Tibial nerve (tissue), 4 donors: ENCODE data around the gene MEGF8. TPM values are rescaled to one million over a fixed set of nuclear protein-coding genes. Genes with fewer than 3 reads are reported as not detected.

Source experiments
- DNase-seq, 2 donors: peaks; one replicate each; pipeline ENCODE4 v3.0.0-alpha.2; 2019; ENCODE audit warnings: low spot score in 2 of 2
- H3K27ac ChIP-seq, 4 donors: fragments of 200-600 bp; sonication (generic) in 3 of 4; one replicate each; pipeline ENCODE4 v1.5.1; 2017 to 2019; ENCODE audit warnings: mild to moderate bottlenecking in 1 of 4
- H3K27me3 ChIP-seq, 2 donors: fragments of 200-600 bp; sonication (generic) in 1 of 2; one replicate each; pipeline versions ENCODE4 v1.5.1 to v1.6.0; 2017 to 2019
- H3K36me3 ChIP-seq, 3 donors: fragments of 200-600 bp; sonication (generic); one replicate each; pipeline ENCODE4 v1.5.1; 2018 to 2019
- H3K4me1 ChIP-seq, 4 donors: fragments of 200-600 bp; sonication (generic) in 3 of 4; one replicate each; pipeline ENCODE4 v1.5.1; 2017 to 2019
- H3K4me3 ChIP-seq, 4 donors: fragments of 200-600 bp; sonication (generic) in 3 of 4; one replicate each; pipeline ENCODE4 v1.5.1; 2017 to 2019; ENCODE audit warnings: mild to moderate bottlenecking in 1 of 4, moderate library complexity in 1 of 4
- H3K9me3 ChIP-seq, 4 donors: fragments of 200-600 bp; sonication (generic) in 3 of 4; one replicate each; pipeline ENCODE4 v1.5.1; 2017 to 2019
- EP300 ChIP-seq, 2 donors: sonication (generic); formaldehyde crosslinking; IDR thresholded peaks; one replicate each; pipeline ENCODE4 v1.6.1; 2017; ENCODE audit warnings: antibody characterized with exemption in 2 of 2, mild to moderate bottlenecking in 1 of 2
- POLR2A ChIP-seq, 2 donors: fragments of 450-650 bp; IDR thresholded peaks; one replicate each; pipeline ENCODE4 v1.6.1; 2017; ENCODE audit warnings: antibody characterized with exemption in 2 of 2, mild to moderate bottlenecking in 2 of 2, moderate library complexity in 2 of 2
- WGBS, 2 donors: methylation state at CpG; one replicate each; pipeline ENCODE4 v1.1.5; 2018; 5-methylcytosine and 5-hydroxymethylcytosine counted together
- total RNA-seq, 4 donors: library from RNA; depleted of rRNA; stranded (reverse); fragments of >200 nt; gene quantifications; one replicate each; pipeline ENCODE4 v1.1.0, GENCODE V29; 2016
- TF ChIP-seq, protein P1 (sequence below), 5 experiments: fragments of 200-600 bp in 3 of 5; fragments of 450-650 bp in 2 of 5; sonication (generic) in 3 of 5; IDR thresholded peaks; one replicate each; pipeline ENCODE4 v1.5.1; 2016 to 2019; ENCODE audit warnings: antibody characterized with exemption in 5 of 5, mild to moderate bottlenecking in 3 of 5, moderate library complexity in 2 of 5

MEGF8 gene
- total RNA-seq, 4 donors from 2014 or later: 17.9 to 33.3 (median 22.4) TPM

DNA sequence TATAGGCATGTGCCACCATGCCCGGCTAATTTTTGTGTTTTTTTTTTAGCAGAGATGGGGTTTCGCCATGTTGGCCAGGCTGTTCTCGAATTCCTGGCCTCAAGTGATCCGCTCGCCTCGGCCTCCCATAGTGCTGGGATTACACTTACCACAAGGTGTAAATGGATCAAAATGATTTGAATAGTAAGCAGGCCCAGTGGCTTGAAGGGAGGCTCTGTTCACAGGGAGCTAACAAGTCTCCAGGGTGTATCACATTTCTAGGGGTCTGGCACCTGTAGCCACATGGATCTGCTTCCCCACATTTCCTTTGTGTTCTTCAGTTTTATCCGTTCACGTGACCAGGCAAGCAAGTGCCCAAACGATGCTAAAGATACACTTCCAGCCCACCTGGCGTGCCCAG is 78.2 kb downstream of the MEGF8 start:
- WGBS, 2 donors: 89 to 94% methylated on average over 10 of the region's 10 CpGs
- no peak for DNase-seq
- no peaks in the 10 kb centered on the region for H3K27me3 ChIP-seq
- H3K36me3 ChIP-seq: peaks cover 0 to 32% (median 0%) of the 10 kb centered on the region in 3 donors
- no peak overlapping the region for H3K4me3 ChIP-seq
- peaks cover 0 to 21% (median 4%) of the 10 kb centered on the region in 4 donors for H3K4me1 ChIP-seq
- no peak overlapping the region for H3K27ac ChIP-seq
- no peaks in the 10 kb centered on the region for H3K9me3 ChIP-seq
- no peak for TF ChIP-seq POLR2A (IDR thresholded peaks at IDR 0.05)
- no peak for TF ChIP-seq EP300 (IDR thresholded peaks at IDR 0.05)
- TF ChIP-seq, protein P1, sequence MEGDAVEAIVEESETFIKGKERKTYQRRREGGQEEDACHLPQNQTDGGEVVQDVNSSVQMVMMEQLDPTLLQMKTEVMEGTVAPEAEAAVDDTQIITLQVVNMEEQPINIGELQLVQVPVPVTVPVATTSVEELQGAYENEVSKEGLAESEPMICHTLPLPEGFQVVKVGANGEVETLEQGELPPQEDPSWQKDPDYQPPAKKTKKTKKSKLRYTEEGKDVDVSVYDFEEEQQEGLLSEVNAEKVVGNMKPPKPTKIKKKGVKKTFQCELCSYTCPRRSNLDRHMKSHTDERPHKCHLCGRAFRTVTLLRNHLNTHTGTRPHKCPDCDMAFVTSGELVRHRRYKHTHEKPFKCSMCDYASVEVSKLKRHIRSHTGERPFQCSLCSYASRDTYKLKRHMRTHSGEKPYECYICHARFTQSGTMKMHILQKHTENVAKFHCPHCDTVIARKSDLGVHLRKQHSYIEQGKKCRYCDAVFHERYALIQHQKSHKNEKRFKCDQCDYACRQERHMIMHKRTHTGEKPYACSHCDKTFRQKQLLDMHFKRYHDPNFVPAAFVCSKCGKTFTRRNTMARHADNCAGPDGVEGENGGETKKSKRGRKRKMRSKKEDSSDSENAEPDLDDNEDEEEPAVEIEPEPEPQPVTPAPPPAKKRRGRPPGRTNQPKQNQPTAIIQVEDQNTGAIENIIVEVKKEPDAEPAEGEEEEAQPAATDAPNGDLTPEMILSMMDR (IDR thresholded peaks at IDR 0.05): no peak

DNA sequence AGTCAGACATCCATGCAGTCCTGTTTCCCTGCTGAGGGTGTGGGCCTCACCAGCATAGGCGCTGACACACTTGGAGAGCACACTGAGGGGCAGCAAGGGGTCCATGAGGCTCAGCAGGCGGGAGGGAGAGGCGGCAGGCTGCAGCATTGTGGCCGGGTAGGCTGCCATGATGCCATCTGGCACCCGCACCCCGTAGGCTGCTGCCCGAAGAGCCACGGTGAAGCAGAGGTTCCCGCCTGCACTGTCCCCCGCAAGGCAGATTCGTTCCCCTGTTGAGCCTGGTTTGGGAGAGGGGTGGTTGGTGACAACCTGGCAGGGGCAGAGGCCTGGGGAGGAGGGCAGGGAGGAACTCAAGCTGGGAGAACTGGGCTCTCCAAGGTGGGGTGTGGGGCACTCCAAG is 80.7 kb downstream of the MEGF8 start:
- Histone ChIP-seq H3K4me3 (no peak overlapping the region), H3K36me3 (peaks cover 0 to 40% (median 0%) of the 10 kb centered on the region in 3 donors), H3K9me3 (no peaks in the 10 kb centered on the region), H3K4me1 (peaks cover 0 to 22% (median 2%) of the 10 kb centered on the region in 4 donors), H3K27ac (no peak overlapping the region), H3K27me3 (no peaks in the 10 kb centered on the region)
- TF ChIP-seq, protein P1 (IDR thresholded peaks at IDR 0.05): no peak
- DNase-seq: no peak
- 95 to 100% methylated on average over 6 to 11 of the region's 11 CpGs for WGBS, 2 donors

DNA sequence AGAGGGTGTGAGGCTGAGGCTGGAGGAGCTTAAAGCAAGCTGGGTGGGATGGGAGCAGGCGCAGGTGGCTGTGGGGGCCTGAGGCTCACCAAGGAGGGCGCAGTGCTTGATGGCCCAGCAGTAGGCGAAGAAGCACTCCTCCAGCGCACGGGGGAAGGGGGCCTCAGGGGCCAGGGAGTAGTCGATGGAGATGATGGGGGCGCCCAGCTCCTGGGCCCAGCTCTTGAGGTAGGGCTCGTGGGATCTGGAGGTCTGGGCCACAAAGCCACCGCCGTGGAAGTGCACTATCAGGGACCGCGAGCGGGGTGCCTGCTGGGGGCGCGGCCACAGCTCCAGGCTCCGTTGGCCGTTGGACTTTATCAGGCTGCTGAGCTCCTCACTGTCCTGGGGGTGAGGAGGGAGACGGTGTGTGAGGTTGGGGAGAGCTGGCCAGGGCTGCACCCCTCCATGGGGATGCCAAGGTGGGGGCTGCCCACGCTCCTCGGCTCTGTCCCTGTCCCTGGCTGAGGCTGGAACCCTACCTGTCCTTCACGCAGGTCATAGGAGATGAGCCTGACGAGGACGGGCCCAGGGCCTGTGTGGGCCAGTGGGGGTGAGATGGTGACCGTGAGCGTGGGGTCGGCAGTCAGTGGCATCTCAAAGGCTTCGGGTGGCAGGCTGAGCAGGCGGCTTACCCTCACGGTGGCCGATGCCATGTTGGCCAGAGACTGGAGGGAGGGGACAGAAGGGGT is 81.8 kb downstream of the MEGF8 start:
- peaks cover 0 to 11% (median 0%) of the 10 kb centered on the region in 4 donors for H3K4me1 ChIP-seq
- WGBS, 2 donors: 89 to 96% methylated on average over 14 to 27 of the region's 30 CpGs

DNA sequence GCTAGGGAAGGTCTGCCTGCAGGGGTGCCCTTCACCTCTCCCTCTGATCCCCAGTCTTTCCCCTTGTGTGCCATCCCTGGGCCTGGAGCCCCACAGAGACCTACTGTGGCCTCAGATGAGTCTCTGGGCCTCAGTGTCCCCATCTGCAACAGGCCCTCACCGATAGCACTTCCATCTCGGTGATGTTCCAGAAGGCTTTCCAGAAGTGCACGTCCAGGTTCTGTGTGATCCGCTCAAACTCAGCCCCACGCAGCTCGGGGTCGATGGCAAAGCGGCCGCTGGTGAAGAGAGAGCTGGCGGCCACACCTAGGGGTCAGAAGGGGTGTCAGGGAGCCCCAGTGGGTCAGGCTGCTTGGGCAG is 82.4 kb downstream of the MEGF8 start:
- Histone ChIP-seq H3K27ac (no peak overlapping the region), H3K9me3 (no peaks in the 10 kb centered on the region), H3K27me3 (no peaks in the 10 kb centered on the region), H3K36me3 (peaks cover 0 to 40% (median 0%) of the 10 kb centered on the region in 3 donors), H3K4me1 (peaks cover 0 to 10% (median 0%) of the 10 kb centered on the region in 4 donors), H3K4me3 (no peak overlapping the region)
- 96% methylated on average over 10 of the region's 10 CpGs for WGBS, 2 donors
- TF ChIP-seq, protein P1 (IDR thresholded peaks at IDR 0.05): no peak
- no peak for TF ChIP-seq POLR2A (IDR thresholded peaks at IDR 0.05)
- TF ChIP-seq EP300 (IDR thresholded peaks at IDR 0.05): no peak
- DNase-seq: no peak

More for the DNA sequence above, 81.8 kb downstream of the MEGF8 start:
- DNase-seq: no peak
- no peaks in the 10 kb centered on the region for H3K9me3 ChIP-seq
- H3K27ac ChIP-seq: no peak overlapping the region
- peaks cover 0 to 40% (median 0%) of the 10 kb centered on the region in 3 donors for H3K36me3 ChIP-seq
- TF ChIP-seq, protein P1 (IDR thresholded peaks at IDR 0.05): no peak
- TF ChIP-seq POLR2A (IDR thresholded peaks at IDR 0.05) (no peak), EP300 (IDR thresholded peaks at IDR 0.05) (no peak)
- no peaks in the 10 kb centered on the region for H3K27me3 ChIP-seq
- H3K4me3 ChIP-seq: no peak overlapping the region

DNA sequence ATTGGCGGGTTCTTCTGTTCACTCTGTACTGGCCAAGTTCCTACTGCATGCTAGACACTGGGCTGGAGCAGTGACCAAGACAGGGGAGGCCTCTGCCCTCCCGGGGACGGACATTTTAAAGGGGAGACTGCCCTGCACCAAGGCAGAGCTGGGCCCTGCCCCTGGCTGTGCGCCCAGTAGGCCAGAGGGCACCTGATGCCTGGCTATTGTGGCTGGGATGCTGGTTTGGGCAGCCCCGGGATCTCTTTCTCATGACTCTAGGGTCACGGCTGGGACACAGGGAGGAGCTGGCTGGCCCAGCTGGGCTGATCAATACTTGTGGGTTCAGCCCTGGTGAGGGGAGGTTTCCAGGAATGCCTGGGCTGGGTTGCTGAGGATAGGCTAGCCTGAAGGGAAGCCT is 84.0 kb downstream of the MEGF8 start:
- H3K36me3 ChIP-seq: peaks cover 0 to 40% (median 0%) of the 10 kb centered on the region in 3 donors
- peaks cover 0 to 8% (median 0%) of the 10 kb centered on the region in 4 donors for H3K4me1 ChIP-seq
- TF ChIP-seq, protein P1 (IDR thresholded peaks at IDR 0.05): no peak
- TF ChIP-seq EP300 (IDR thresholded peaks at IDR 0.05) (no peak), POLR2A (IDR thresholded peaks at IDR 0.05) (no peak)
- H3K27me3 ChIP-seq: no peaks in the 10 kb centered on the region
- no peak overlapping the region for H3K4me3 ChIP-seq
- no peaks in the 10 kb centered on the region for H3K9me3 ChIP-seq
- 53% methylated on average over 6 of the region's 6 CpGs for WGBS, 2 donors
- no peak for DNase-seq
- H3K27ac ChIP-seq: no peak overlapping the region
